Endothelial cell of umbilical vein (primary cell): Measurements from ENCODE around the gene CALD1. TPM values are rescaled to one million over a fixed set of nuclear protein-coding genes. Genes with fewer than 3 reads are reported as not detected.

Experiments used
- BruUV-seq: library from RNA; stranded (reverse); fragments of 400-500 nt; replicated peaks from 2 replicates; lab custom pipeline; 2021; lab: Mats Ljungman, UMichigan
- CTCF ChIA-PET: fragments of 300-600, 350-600 bp; sonication (Branson Sonifier 250); formaldehyde crosslinking; loops from one replicate; lab custom pipeline; 2021; ENCODE audit warnings: antibody characterized with exemption, inconsistent platforms; lab: Charles Lee
- POLR2A ChIA-PET: fragments of 300-600, 350-600 bp; sonication (Branson Sonifier 250); formaldehyde crosslinking; loops from one replicate; lab custom pipeline; 2021; ENCODE audit warnings: antibody characterized with exemption, inconsistent platforms; lab: Charles Lee
- DNase-seq: peaks from one replicate; pipeline ENCODE4 v3.0.0-alpha.2; 2011; ENCODE audit warnings: low read depth, low spot score
- FAIRE-seq: peaks from 2 replicates; lab custom pipeline; 2011; peaks lifted over from hg19 to GRCh38; lab: Jason Lieb, UNC
- H2AFZ ChIP-seq: 2 replicates; pipeline ENCODE4 v1.6.0; 2012; ENCODE audit warnings: low read depth, low read length, control low read depth, inconsistent platforms
- H3K27ac ChIP-seq: 2 replicates; pipeline ENCODE4 v1.5.1; 2011; ENCODE audit warnings: low read depth, mild to moderate bottlenecking, control low read depth, low read length, moderate library complexity; ENCODE audit not compliant: insufficient read depth
- H3K27me3 ChIP-seq, 2 experiments: 2 replicates each; pipeline versions ENCODE4 v1.6.0 to v1.6.1; 2011; ENCODE audit warnings: low read length in 2 of 2, mixed read lengths in 1 of 2; ENCODE audit not compliant: control insufficient read depth in 2 of 2, insufficient read depth in 2 of 2
- H3K36me3 ChIP-seq, 2 experiments: 2 replicates in 1 of 2; 3 replicates in 1 of 2; pipeline ENCODE4 v1.5.1; 2011; ENCODE audit warnings: low read length in 2 of 2, mild to moderate bottlenecking in 1 of 2, moderate library complexity in 1 of 2; ENCODE audit not compliant: control insufficient read depth in 2 of 2, insufficient read depth in 2 of 2; ENCODE audit errors: extremely low read depth in 1 of 2
- H3K4me1 ChIP-seq: 3 replicates; pipeline ENCODE4 v1.5.1; 2011; ENCODE audit warnings: mild to moderate bottlenecking, low read length; ENCODE audit not compliant: control insufficient read depth, insufficient read depth; ENCODE audit errors: extremely low read depth
- H3K4me2 ChIP-seq: 2 replicates; pipeline ENCODE4 v1.6.1; 2011; ENCODE audit warnings: low read length, control low read depth, mixed read lengths; ENCODE audit not compliant: insufficient read depth
- H3K4me3 ChIP-seq, 3 experiments: fragments of 200-600 bp in 1 of 3; sonication (generic), shearing (Covaris generic) in 1 of 3; replicated peaks in 1 of 3; 2 replicates each; pipeline ENCODE4 v1.5.1; 2011 to 2016; ENCODE audit warnings: control low read depth in 3 of 3, low read length in 3 of 3, mild to moderate bottlenecking in 2 of 3, inconsistent platforms in 1 of 3, low read depth in 1 of 3, moderate library complexity in 1 of 3; ENCODE audit not compliant: insufficient read depth in 1 of 3
- H3K79me2 ChIP-seq: 2 replicates; pipeline ENCODE4 v1.6.0; 2012; ENCODE audit warnings: low read length, inconsistent platforms; ENCODE audit not compliant: control insufficient read depth, insufficient read depth
- H3K9ac ChIP-seq: replicated peaks from 2 replicates; pipeline ENCODE3; 2011; ENCODE audit warnings: low read length, control low read depth; ENCODE audit not compliant: insufficient read depth; ENCODE audit errors: extremely low read depth
- H3K9me1 ChIP-seq: replicated peaks from 3 replicates; pipeline ENCODE4 v1.6.0; 2011; ENCODE audit warnings: mild to moderate bottlenecking, low read length; ENCODE audit not compliant: control insufficient read depth, insufficient read depth; ENCODE audit errors: extremely low read depth
- H3K9me3 ChIP-seq: replicated peaks from 2 replicates; pipeline ENCODE4 v1.5.1; 2012; ENCODE audit warnings: low read length, inconsistent platforms; ENCODE audit not compliant: control insufficient read depth, insufficient read depth
- H4K20me1 ChIP-seq: replicated peaks from 2 replicates; pipeline ENCODE3; 2011; ENCODE audit warnings: mild to moderate bottlenecking, low read length; ENCODE audit not compliant: control insufficient read depth, insufficient read depth; ENCODE audit errors: extremely low read depth
- EZH2 ChIP-seq: IDR thresholded peaks from 2 replicates; pipeline ENCODE4 v1.6.1; 2012; ENCODE audit warnings: borderline replicate concordance, low read depth, mild to moderate bottlenecking, moderate library complexity, low read length, inconsistent platforms; ENCODE audit not compliant: severe bottlenecking
- FOS ChIP-seq: IDR thresholded peaks from 2 replicates; pipeline ENCODE4 v1.6.1; 2011; ENCODE audit warnings: mild to moderate bottlenecking, low read length, moderate library complexity, borderline replicate concordance; ENCODE audit not compliant: insufficient read depth
- JUN ChIP-seq: IDR thresholded peaks from 2 replicates; pipeline ENCODE4 v1.6.1; 2011; ENCODE audit warnings: borderline replicate concordance, low read depth; ENCODE audit not compliant: insufficient read length, insufficient read depth
- MAX ChIP-seq: IDR thresholded peaks from 2 replicates; pipeline ENCODE4 v1.6.1; 2011; ENCODE audit not compliant: insufficient read depth, insufficient read length
- MYC ChIP-seq: IDR thresholded peaks from one replicate; pipeline ENCODE4 v1.6.1; 2011; ENCODE audit warnings: mild to moderate bottlenecking, low read depth, low read length
- POLR2A ChIP-seq: IDR thresholded peaks from 2 replicates; pipeline ENCODE4 v1.6.1; 2012; ENCODE audit warnings: low read depth, mild to moderate bottlenecking, control low read depth, low read length
- POLR2AphosphoS5 ChIP-seq: IDR thresholded peaks from 2 replicates; pipeline ENCODE4 v1.6.1; 2012; ENCODE audit warnings: low read depth, mild to moderate bottlenecking, control low read depth, low read length, moderate library complexity; ENCODE audit not compliant: insufficient read depth
- dilution Hi-C: fragments of 300-500 bp; cut with MboI; formaldehyde crosslinking; loops from one replicate; pipeline ENCODE4 v1.15.0; 2019; ENCODE audit warnings: low sequenced_read_pairs; ENCODE audit not compliant: extremely low pct_ligation_motif_present
- intact Hi-C: fragments of 100-400 bp; cut with micrococcal nuclease; formaldehyde crosslinking; loops from one replicate; pipeline ENCODE4 v1.10.0; 2022
- polyA plus RNA-seq, 4 experiments: library from polyadenylated mRNA; depleted of rRNA in 3 of 4; stranded (reverse) in 3 of 4; unstranded in 1 of 4; fragments of >200 nt; gene quantifications; 2 replicates each; pipeline versions ENCODE4 v1.2.1 to v1.2.3, GENCODE V29; 2011 to 2012; ENCODE audit warnings: missing spikeins in 1 of 4
- total RNA-seq: library from RNA; stranded (reverse); gene quantifications from 2 replicates; pipeline ENCODE4 v1.2.3, GENCODE V29; 2021

Gene CALD1
- total and polyA plus RNA-seq, 2 donors (not counting 3 experiments of a cell fraction or from before 2014, with no cell fraction given) = 136 to 307 TPM

- Histone ChIP-seq H2AFZ (no peak overlapping the region), H3K9me1 (no peaks in the 10 kb centered on the region), H3K4me3 (no peak overlapping the region), H3K79me2 (peaks cover 83% of the 10 kb centered on the region), H3K4me1 (peaks cover 21% of the 10 kb centered on the region), H3K4me2 (no peak overlapping the region), H3K9me3 (no peaks in the 10 kb centered on the region), H3K27me3 (no peaks in the 10 kb centered on the region), H3K36me3 (peaks cover 9 to 15% of the 10 kb centered on the region in 2 experiments), H4K20me1 (no peaks in the 10 kb centered on the region), H3K27ac (no peak overlapping the region), H3K9ac (no peak overlapping the region)
- CTCF ChIA-PET = interaction anchor here (1.9 kb wide), 1 partner anchor 22 kb away, joined by 5 read pairs; no protein-coding TSS in a partner anchor
- peak; percentile 40 for DNase-seq
- FAIRE-seq = no peak
- intact Hi-C loops (no loop called here), dilution Hi-C loops (no loop called here)
- TF ChIP-seq POLR2A = no peak
- no peak for TF ChIP-seq MYC
- no peak for TF ChIP-seq POLR2AphosphoS5
- BruUV-seq = no TSS peak
- POLR2A ChIA-PET = interaction anchor here (0.7 kb wide), 1 partner anchor 65 kb away, joined by 3 read pairs; no protein-coding TSS in a partner anchor
Measured at GRCh38 chr7:134850066-134850465, 70.6 kb downstream of the CALD1 start.

GRCh38 chr7:134851141-134851540 is 71.7 kb downstream of the CALD1 start:
- no peak overlapping the region for H3K27ac ChIP-seq
- peaks cover 83% of the 10 kb centered on the region for H3K79me2 ChIP-seq
- no peak overlapping the region for H2AFZ ChIP-seq
- dilution Hi-C loops = no loop called here
- TF ChIP-seq JUN (no peak), POLR2AphosphoS5 (no peak), FOS (peak; percentile 16), EZH2 (no peak), MAX (no peak)
- H3K36me3 ChIP-seq = peaks cover 3 to 7% of the 10 kb centered on the region in 2 experiments
- intact Hi-C loops = no loop called here
- no peaks in the 10 kb centered on the region for H3K9me1 ChIP-seq
- no TSS peak for BruUV-seq
- H3K9me3 ChIP-seq = no peaks in the 10 kb centered on the region
- H3K4me1 ChIP-seq = peaks cover 28% of the 10 kb centered on the region
- H3K4me3 ChIP-seq = no peak overlapping the region
- DNase-seq (no peak), FAIRE-seq (no peak)
- no peak overlapping the region for H3K9ac ChIP-seq
- H3K27me3 ChIP-seq = no peaks in the 10 kb centered on the region
- CTCF ChIA-PET = interaction anchor here (0.9 to 1.9 kb wide), 3 partner anchors 23 to 34 kb away, joined by 3 to 5 read pairs (median 4); no protein-coding TSS in a partner anchor
- H3K4me2 ChIP-seq = no peak overlapping the region
- no peaks in the 10 kb centered on the region for H4K20me1 ChIP-seq
- POLR2A ChIA-PET = interaction anchor here (0.6 kb wide), 1 partner anchor 214 kb away, joined by 3 read pairs; no protein-coding TSS in a partner anchor
